ENCODE measurements around the gene NR5A1.

NR5A1 gene

DNA sequence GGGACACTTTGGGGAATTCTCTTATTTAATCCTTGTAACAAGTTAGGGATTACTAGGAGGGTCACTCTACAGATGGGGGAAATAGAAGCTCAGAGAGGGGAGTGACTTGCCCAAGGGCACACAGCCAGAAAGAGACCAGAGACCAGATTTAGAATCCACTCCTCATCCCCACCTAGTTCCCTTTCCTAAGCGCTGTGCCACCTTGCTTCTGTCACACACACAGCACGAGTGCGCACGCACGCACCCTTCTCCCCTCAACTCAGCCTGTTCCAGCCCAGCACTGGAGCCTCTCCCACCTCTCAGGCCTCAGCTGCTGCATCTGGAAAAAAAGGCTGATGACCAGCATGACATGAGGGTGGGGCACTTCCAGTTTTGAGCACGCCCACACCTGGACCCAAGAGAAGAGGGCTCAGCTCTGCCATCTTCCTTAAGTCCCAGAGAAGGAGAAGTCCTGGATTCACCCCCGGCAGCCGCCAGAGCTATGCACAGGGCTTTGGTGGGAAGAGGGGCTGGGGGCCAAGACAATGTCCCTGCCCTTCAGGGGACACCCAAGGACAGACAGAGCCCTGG, 18.5 kb downstream of the NR5A1 start:
- H3K36me3 ChIP-seq (ENCODE audit: insufficient read depth, low read length) = no peaks in the 10 kb centered on the region
- H3K9me3 ChIP-seq (ENCODE audit: insufficient read depth, low read depth, low read length) = no peaks in the 10 kb centered on the region
- no peak for TF ChIP-seq EZH2phosphoT487 (IDR thresholded peaks at IDR 0.05; ENCODE audit: borderline replicate concordance)
- TF ChIP-seq, protein P1, sequence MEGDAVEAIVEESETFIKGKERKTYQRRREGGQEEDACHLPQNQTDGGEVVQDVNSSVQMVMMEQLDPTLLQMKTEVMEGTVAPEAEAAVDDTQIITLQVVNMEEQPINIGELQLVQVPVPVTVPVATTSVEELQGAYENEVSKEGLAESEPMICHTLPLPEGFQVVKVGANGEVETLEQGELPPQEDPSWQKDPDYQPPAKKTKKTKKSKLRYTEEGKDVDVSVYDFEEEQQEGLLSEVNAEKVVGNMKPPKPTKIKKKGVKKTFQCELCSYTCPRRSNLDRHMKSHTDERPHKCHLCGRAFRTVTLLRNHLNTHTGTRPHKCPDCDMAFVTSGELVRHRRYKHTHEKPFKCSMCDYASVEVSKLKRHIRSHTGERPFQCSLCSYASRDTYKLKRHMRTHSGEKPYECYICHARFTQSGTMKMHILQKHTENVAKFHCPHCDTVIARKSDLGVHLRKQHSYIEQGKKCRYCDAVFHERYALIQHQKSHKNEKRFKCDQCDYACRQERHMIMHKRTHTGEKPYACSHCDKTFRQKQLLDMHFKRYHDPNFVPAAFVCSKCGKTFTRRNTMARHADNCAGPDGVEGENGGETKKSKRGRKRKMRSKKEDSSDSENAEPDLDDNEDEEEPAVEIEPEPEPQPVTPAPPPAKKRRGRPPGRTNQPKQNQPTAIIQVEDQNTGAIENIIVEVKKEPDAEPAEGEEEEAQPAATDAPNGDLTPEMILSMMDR (conservative IDR thresholded peaks at IDR 0.05; ENCODE audit: low read length) = no peak
- no peaks in the 10 kb centered on the region for H3K9me2 ChIP-seq (replicated peaks; ENCODE audit: low read depth, low read length)
- no peaks in the 10 kb centered on the region for H3K4me1 ChIP-seq (ENCODE audit: insufficient read depth, low read length, poor library complexity, severe bottlenecking)
- no peak overlapping the region for H3K4me3 ChIP-seq (ENCODE audit: low read length, poor library complexity, severe bottlenecking)
- no peaks in the 10 kb centered on the region for H3F3A ChIP-seq (ENCODE audit: low read depth)
- no peaks in the 10 kb centered on the region for H3K79me2 ChIP-seq (ENCODE audit: insufficient read depth, low read length)
- no peak overlapping the region for H3K9ac ChIP-seq (ENCODE audit: low read depth, low read length, poor library complexity, severe bottlenecking)
- H3K4me2 ChIP-seq (ENCODE audit: low read depth, low read length, poor library complexity, severe bottlenecking) = no peak overlapping the region
- no peaks in the 10 kb centered on the region for H3K27me3 ChIP-seq (ENCODE audit: insufficient read depth, low read length, poor library complexity, severe bottlenecking)
- H4K20me1 ChIP-seq (ENCODE audit: insufficient read depth, low read length, poor library complexity, severe bottlenecking) = no peaks in the 10 kb centered on the region
- H2AFZ ChIP-seq (ENCODE audit: low read length) = no peak overlapping the region

DNA sequence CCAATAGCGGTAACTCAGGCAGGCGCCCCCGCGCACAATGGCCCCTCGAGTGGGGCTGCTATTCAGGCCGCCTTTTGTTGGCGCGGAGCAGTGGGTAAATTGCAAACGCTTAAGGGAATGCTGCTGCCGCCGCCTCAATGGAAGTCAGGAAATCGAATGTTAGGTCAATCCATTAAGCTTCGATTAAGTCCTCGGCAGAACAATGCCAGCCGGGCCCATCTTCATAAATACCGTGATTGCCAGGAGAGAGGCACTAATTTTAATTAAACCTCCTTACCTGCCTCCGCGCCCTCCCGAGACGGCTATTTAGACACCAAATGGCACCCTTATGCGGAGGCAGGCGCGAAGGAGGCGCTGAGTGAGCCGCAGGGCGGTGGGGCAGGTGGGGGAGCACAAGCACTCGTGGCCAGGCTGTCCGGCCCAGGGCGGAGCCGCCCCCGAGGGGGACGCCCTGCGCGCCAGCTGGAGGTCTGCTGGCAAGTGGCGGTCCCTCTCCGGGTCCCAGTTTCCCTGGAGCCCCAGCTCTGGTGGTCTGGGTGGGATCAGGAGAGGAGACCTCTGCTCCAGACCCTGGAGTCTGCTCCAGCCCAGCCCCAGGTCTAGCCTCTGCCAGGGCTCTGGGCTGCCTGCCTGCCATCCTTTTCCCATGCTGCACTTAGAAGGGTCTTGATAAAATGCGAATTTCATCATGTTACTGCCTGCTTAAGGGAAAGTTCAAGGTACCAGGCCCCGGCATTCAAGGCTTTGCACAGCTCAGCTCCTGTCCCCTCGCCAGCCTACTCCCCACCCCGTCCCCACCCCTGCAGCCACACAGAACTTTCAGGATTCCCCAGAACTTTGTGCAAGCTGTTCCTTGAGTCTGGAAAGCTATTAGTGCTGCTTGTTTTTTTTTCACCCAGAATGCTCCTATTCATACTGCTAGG, 19.7 kb downstream of the NR5A1 start:
- Histone ChIP-seq H3F3A (ENCODE audit: low read depth) (no peaks in the 10 kb centered on the region), H3K4me3 (ENCODE audit: low read length, poor library complexity, severe bottlenecking) (no peak overlapping the region), H3K4me2 (ENCODE audit: low read depth, low read length, poor library complexity, severe bottlenecking) (no peak overlapping the region), H3K27me3 (ENCODE audit: insufficient read depth, low read length, poor library complexity, severe bottlenecking) (no peaks in the 10 kb centered on the region), H3K9me3 (ENCODE audit: insufficient read depth, low read depth, low read length) (no peaks in the 10 kb centered on the region), H3K4me1 (ENCODE audit: insufficient read depth, low read length, poor library complexity, severe bottlenecking) (no peaks in the 10 kb centered on the region), H3K36me3 (ENCODE audit: insufficient read depth, low read length) (no peaks in the 10 kb centered on the region), H3K9me2 (replicated peaks; ENCODE audit: low read depth, low read length) (no peaks in the 10 kb centered on the region), H3K79me2 (ENCODE audit: insufficient read depth, low read length) (no peaks in the 10 kb centered on the region), H4K20me1 (ENCODE audit: insufficient read depth, low read length, poor library complexity, severe bottlenecking) (no peaks in the 10 kb centered on the region), H3K9ac (ENCODE audit: low read depth, low read length, poor library complexity, severe bottlenecking) (no peak overlapping the region), H2AFZ (ENCODE audit: low read length) (no peak overlapping the region)
- TF ChIP-seq, protein P1 (conservative IDR thresholded peaks at IDR 0.05; ENCODE audit: low read length) = no peak
- no peak for TF ChIP-seq EZH2phosphoT487 (IDR thresholded peaks at IDR 0.05; ENCODE audit: borderline replicate concordance)

DNA sequence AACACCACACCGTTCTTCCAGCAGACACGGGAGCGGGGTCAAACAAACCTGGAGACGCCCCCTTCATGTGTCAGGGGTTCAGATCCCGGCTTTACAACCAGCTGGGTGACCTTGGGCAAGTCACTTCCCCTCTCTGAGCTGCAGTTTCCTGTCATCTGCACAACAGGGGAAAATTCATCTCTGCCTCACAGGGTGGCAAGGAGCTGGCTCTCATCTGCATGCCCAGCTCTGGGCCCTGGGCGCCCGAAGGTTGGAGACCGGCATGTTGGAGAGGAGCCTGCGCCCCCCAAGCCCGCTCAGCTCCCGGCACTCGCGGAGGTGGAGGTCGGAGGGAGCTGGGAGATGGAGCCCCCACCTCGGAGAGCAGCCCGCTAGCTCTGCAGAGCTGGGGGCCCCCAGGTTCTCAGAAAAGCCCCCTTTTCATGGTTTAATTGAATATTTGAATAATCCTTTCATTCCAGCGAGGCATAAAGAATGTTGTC, 20.4 kb downstream of the NR5A1 start:
- H4K20me1 ChIP-seq (ENCODE audit: insufficient read depth, low read length, poor library complexity, severe bottlenecking) = no peaks in the 10 kb centered on the region
- no peak overlapping the region for H3K9ac ChIP-seq (ENCODE audit: low read depth, low read length, poor library complexity, severe bottlenecking)
- H3K4me1 ChIP-seq (ENCODE audit: insufficient read depth, low read length, poor library complexity, severe bottlenecking) = no peaks in the 10 kb centered on the region
- H3K4me2 ChIP-seq (ENCODE audit: low read depth, low read length, poor library complexity, severe bottlenecking) = no peak overlapping the region
- no peaks in the 10 kb centered on the region for H3K79me2 ChIP-seq (ENCODE audit: insufficient read depth, low read length)
- no peak overlapping the region for H2AFZ ChIP-seq (ENCODE audit: low read length)
- H3K9me2 ChIP-seq (replicated peaks; ENCODE audit: low read depth, low read length) = no peaks in the 10 kb centered on the region
- no peak overlapping the region for H3K4me3 ChIP-seq (ENCODE audit: low read length, poor library complexity, severe bottlenecking)
- no peaks in the 10 kb centered on the region for H3K36me3 ChIP-seq (ENCODE audit: insufficient read depth, low read length)
- no peaks in the 10 kb centered on the region for H3K27me3 ChIP-seq (ENCODE audit: insufficient read depth, low read length, poor library complexity, severe bottlenecking)
- no peaks in the 10 kb centered on the region for H3F3A ChIP-seq (ENCODE audit: low read depth)
- TF ChIP-seq, protein P1 (conservative IDR thresholded peaks at IDR 0.05; ENCODE audit: low read length) = no peak
- TF ChIP-seq EZH2phosphoT487 (IDR thresholded peaks at IDR 0.05; ENCODE audit: borderline replicate concordance) = no peak
- H3K9me3 ChIP-seq (ENCODE audit: insufficient read depth, low read depth, low read length) = no peaks in the 10 kb centered on the region
